DND-41 (cell line): ENCODE results near the gene SYT1.
"Not testable (repeated sequence)": the region's sequence is repeated elsewhere in the genome, so short reads cannot be mapped to it uniquely, and the experiment has no call there.

ENCODE experiments used
- CTCF ChIP-seq: IDR thresholded peaks from 2 replicates; pipeline ENCODE4 v1.5.1; 2012; ENCODE audit warnings: borderline replicate concordance, low read length, moderate library complexity, mild to moderate bottlenecking; ENCODE audit not compliant: poor library complexity, severe bottlenecking; ENCODE audit errors: extremely low read depth
- EZH2 ChIP-seq: IDR thresholded peaks from 3 replicates; pipeline ENCODE4 v1.6.1; 2012; ENCODE audit warnings: borderline replicate concordance, low read depth, mild to moderate bottlenecking, moderate library complexity, low read length, inconsistent platforms; ENCODE audit not compliant: severe bottlenecking

GRCh38 chr12:79044748-79045147, 180.2 kb downstream of the SYT1 start:
- TF ChIP-seq CTCF, EZH2: not testable (repeated sequence)
